ENCODE data around the gene POU5F1.
"Not testable (repeated sequence)": the region's sequence is repeated elsewhere in the genome, so short reads cannot be mapped to it uniquely, and the experiment has no call there.

Gene POU5F1

GRCh38 chr6:31209137-31209536, 38.7 kb upstream of the POU5F1 start:
- no peak overlapping the region for H3K4me3 ChIP-seq (ENCODE audit: low read depth, low read length)
- TF ChIP-seq MYC (IDR thresholded peaks at IDR 0.05; ENCODE audit: low read depth, low read length) (no peak), CTCF (IDR thresholded peaks at IDR 0.05; ENCODE audit: low read depth, low read length) (no peak), MAX (IDR thresholded peaks at IDR 0.05; ENCODE audit: low read depth, low read length) (no peak), POLR2A (IDR thresholded peaks at IDR 0.05; ENCODE audit: extremely low read depth, insufficient read length) (no peak)
- no peak for DNase-seq (ENCODE audit: low read depth)

- no peak for DNase-seq (ENCODE audit: low read depth)
- no peak for TF ChIP-seq POLR2A (IDR thresholded peaks at IDR 0.05; ENCODE audit: extremely low read depth, insufficient read length)
- no peak for TF ChIP-seq MAX (IDR thresholded peaks at IDR 0.05; ENCODE audit: low read depth, low read length)
- TF ChIP-seq CTCF (IDR thresholded peaks at IDR 0.05; ENCODE audit: low read depth, low read length): no peak
- TF ChIP-seq MYC (IDR thresholded peaks at IDR 0.05; ENCODE audit: low read depth, low read length): no peak
- H3K4me3 ChIP-seq (ENCODE audit: low read depth, low read length): no peak overlapping the region
These were observed 38.0 kb upstream of the POU5F1 start for GRCh38 chr6:31208506-31208905.

- no peak overlapping the region for H3K4me3 ChIP-seq (ENCODE audit: low read depth, low read length)
- TF ChIP-seq CTCF (IDR thresholded peaks at IDR 0.05; ENCODE audit: low read depth, low read length) (no peak), MYC (IDR thresholded peaks at IDR 0.05; ENCODE audit: low read depth, low read length) (no peak), POLR2A (IDR thresholded peaks at IDR 0.05; ENCODE audit: extremely low read depth, insufficient read length) (no peak), MAX (IDR thresholded peaks at IDR 0.05; ENCODE audit: low read depth, low read length) (no peak)
- no peak for DNase-seq (ENCODE audit: low read depth)
These were observed 35.2 kb upstream of the POU5F1 start for GRCh38 chr6:31205638-31206037.

- TF ChIP-seq MYC (IDR thresholded peaks at IDR 0.05; ENCODE audit: low read depth, low read length) (no peak), CTCF (IDR thresholded peaks at IDR 0.05; ENCODE audit: low read depth, low read length) (no peak), MAX (IDR thresholded peaks at IDR 0.05; ENCODE audit: low read depth, low read length) (no peak), POLR2A (IDR thresholded peaks at IDR 0.05; ENCODE audit: extremely low read depth, insufficient read length) (no peak)
- no peak for DNase-seq (ENCODE audit: low read depth)
- no peak overlapping the region for H3K4me3 ChIP-seq (ENCODE audit: low read depth, low read length)
These were observed 34.3 kb upstream of the POU5F1 start for GRCh38 chr6:31204751-31205145.

- peak overlapping the region; percentile 72 for H3K4me3 ChIP-seq (ENCODE audit: low read depth, low read length)
- TF ChIP-seq MYC (IDR thresholded peaks at IDR 0.05; ENCODE audit: low read depth, low read length) (no peak), MAX (IDR thresholded peaks at IDR 0.05; ENCODE audit: low read depth, low read length) (peak; percentile 92)
- DNase-seq (ENCODE audit: low read depth): peak; percentile 60
These were observed 33.0 kb upstream of the POU5F1 start for GRCh38 chr6:31203345-31203979.

- TF ChIP-seq MYC (IDR thresholded peaks at IDR 0.05; ENCODE audit: low read depth, low read length) (no peak), CTCF (IDR thresholded peaks at IDR 0.05; ENCODE audit: low read depth, low read length) (no peak), POLR2A (IDR thresholded peaks at IDR 0.05; ENCODE audit: extremely low read depth, insufficient read length) (no peak), MAX (IDR thresholded peaks at IDR 0.05; ENCODE audit: low read depth, low read length) (no peak)
- peak overlapping the region; percentile 72 for H3K4me3 ChIP-seq (ENCODE audit: low read depth, low read length)
- no peak for DNase-seq (ENCODE audit: low read depth)
These were observed 32.0 kb upstream of the POU5F1 start for GRCh38 chr6:31202259-31203166.

- not testable (repeated sequence) for H3K4me3 ChIP-seq (ENCODE audit: low read depth, low read length); DNase-seq (ENCODE audit: low read depth)
These were observed 28.6 kb upstream of the POU5F1 start for GRCh38 chr6:31199105-31199452.

Measured in NB4 (cell line).